Esophagus squamous epithelium (tissue), 5 donors: ENCODE measurements around the gene RRM2. TPM values are rescaled to one million over a fixed set of nuclear protein-coding genes. Genes with fewer than 3 reads are reported as not detected.

Experiments used
- DNase-seq: peaks from one replicate; lab custom pipeline; 2025; lab: John Stamatoyannopoulos, UW
- H3K27ac ChIP-seq, 4 donors: fragments of 200-600 bp; sonication (generic); one replicate each; pipeline ENCODE4 v1.5.1; 2016 to 2019; ENCODE audit warnings: mild to moderate bottlenecking in 1 of 4
- H3K27me3 ChIP-seq, 4 donors: fragments of 200-600 bp; sonication (generic); 1 replicate in 3 of 4; 2 replicates in 1 of 4; pipeline versions ENCODE4 v1.5.1 to v1.6.0; 2017 to 2021; ENCODE audit warnings: antibody characterized with exemption in 1 of 4
- H3K36me3 ChIP-seq, 3 donors: fragments of 200-600 bp; sonication (generic); one replicate each; pipeline ENCODE4 v1.5.1; 2016 to 2019
- H3K4me1 ChIP-seq, 3 donors: fragments of 200-600 bp; sonication (generic); one replicate each; pipeline ENCODE4 v1.5.1; 2017 to 2019
- H3K4me3 ChIP-seq, 4 donors: fragments of 200-600 bp; sonication (generic); 1 replicate in 3 of 4; 2 replicates in 1 of 4; pipeline ENCODE4 v1.5.1; 2016 to 2019; ENCODE audit warnings: mild to moderate bottlenecking in 2 of 4, moderate library complexity in 1 of 4
- H3K9me3 ChIP-seq, 3 donors: fragments of 200-600 bp; sonication (generic); one replicate each; pipeline ENCODE4 v1.5.1; 2016 to 2019
- CTCF ChIP-seq, 6 experiments: fragments of 450-650 bp in 4 of 6; fragments of 200-600 bp in 2 of 6; sonication (generic) in 2 of 6; IDR thresholded peaks; one replicate each; pipeline ENCODE4 v1.5.1; 2016 to 2019; ENCODE audit warnings: antibody characterized with exemption in 6 of 6, mild to moderate bottlenecking in 4 of 6, moderate library complexity in 4 of 6
- POLR2A ChIP-seq, 4 donors: fragments of 450-650 bp; IDR thresholded peaks; one replicate each; pipeline ENCODE4 v1.6.1; 2017; ENCODE audit warnings: antibody characterized with exemption in 4 of 4, mild to moderate bottlenecking in 4 of 4, moderate library complexity in 3 of 4
- WGBS, 2 donors: methylation state at CpG; one replicate each; pipeline ENCODE4 v1.1.5; 2018; 5-methylcytosine and 5-hydroxymethylcytosine counted together
- intact Hi-C: fragments of 100-400 bp; cut with DNase I; formaldehyde crosslinking; loops from one replicate; pipeline ENCODE4 v1.15.0; 2022
- total RNA-seq, 4 donors: library from RNA; depleted of rRNA; stranded (reverse); fragments of >200 nt; gene quantifications; one replicate each; pipeline ENCODE4 v1.1.0, GENCODE V29; 2016
- donor health status: DM: yes; HTN: yes; CAD: no.

RRM2 gene
- total RNA-seq, 4 donors from 2014 or later, result 16.2 to 65.1 (median 41.7) TPM

GRCh38 chr2:10151462-10151861 is 28.9 kb downstream of the RRM2 start:
- TF ChIP-seq CTCF (IDR thresholded peaks at IDR 0.05), result no peak
- TF ChIP-seq POLR2A (IDR thresholded peaks at IDR 0.05), result no peak
- intact Hi-C loops, result no loop called here
- WGBS, 2 donors, result 94 to 99% methylated on average over 2 to 5 of the region's 5 CpGs
- no peak for DNase-seq
- no peaks in the 10 kb centered on the region for H3K4me1 ChIP-seq
- H3K36me3 ChIP-seq, result no peaks in the 10 kb centered on the region
- H3K4me3 ChIP-seq, result no peak overlapping the region
- H3K9me3 ChIP-seq, result no peaks in the 10 kb centered on the region
- no peak overlapping the region for H3K27ac ChIP-seq
- no peaks in the 10 kb centered on the region for H3K27me3 ChIP-seq

GRCh38 chr2:10157293-10157692 is 34.8 kb downstream of the RRM2 start:
- no peak for DNase-seq
- WGBS, 2 donors, result 93 to 96% methylated on average over 4 of the region's 4 CpGs
- H3K9me3 ChIP-seq, result no peaks in the 10 kb centered on the region
- peaks cover 0 to 8% (median 0%) of the 10 kb centered on the region in 3 donors for H3K4me1 ChIP-seq
- intact Hi-C loops, result no loop called here
- H3K27me3 ChIP-seq, result no peaks in the 10 kb centered on the region
- H3K4me3 ChIP-seq, result no peak overlapping the region
- no peaks in the 10 kb centered on the region for H3K36me3 ChIP-seq
- H3K27ac ChIP-seq, result no peak overlapping the region
- TF ChIP-seq POLR2A (IDR thresholded peaks at IDR 0.05) (no peak), CTCF (IDR thresholded peaks at IDR 0.05) (no peak)

GRCh38 chr2:10158681-10159080 is 36.1 kb downstream of the RRM2 start:
- 75 to 87% methylated on average over 4 to 11 of the region's 11 CpGs for WGBS, 2 donors
- Histone ChIP-seq H3K4me1 (peaks cover 0 to 16% (median 0%) of the 10 kb centered on the region in 3 donors), H3K36me3 (no peaks in the 10 kb centered on the region), H3K9me3 (no peaks in the 10 kb centered on the region), H3K4me3 (no peak overlapping the region), H3K27me3 (no peaks in the 10 kb centered on the region), H3K27ac (no peak overlapping the region)
- intact Hi-C loops, result no loop called here
- TF ChIP-seq CTCF (IDR thresholded peaks at IDR 0.05), result no peak
- no peak for DNase-seq

- Histone ChIP-seq H3K4me1 (peaks cover 0 to 16% (median 0%) of the 10 kb centered on the region in 3 donors), H3K36me3 (no peaks in the 10 kb centered on the region), H3K9me3 (no peaks in the 10 kb centered on the region), H3K4me3 (no peak overlapping the region), H3K27ac (no peak overlapping the region), H3K27me3 (no peaks in the 10 kb centered on the region)
- TF ChIP-seq POLR2A (IDR thresholded peaks at IDR 0.05) (no peak), CTCF (IDR thresholded peaks at IDR 0.05) (no peak)
- intact Hi-C loops, result no loop called here
- no peak for DNase-seq
- WGBS, 2 donors, result 86 to 93% methylated on average over 3 of the region's 6 CpGs
These were observed 36.5 kb downstream of the RRM2 start for GRCh38 chr2:10159086-10159485.

- H3K27me3 ChIP-seq, result no peaks in the 10 kb centered on the region
- 65 to 74% methylated on average over 8 to 11 of the region's 11 CpGs for WGBS, 2 donors
These were observed 37.1 kb downstream of the RRM2 start for GRCh38 chr2:10159581-10160131.

More at GRCh38 chr2:10159581-10160131, 37.1 kb downstream of the RRM2 start:
- peaks cover 0 to 16% (median 0%) of the 10 kb centered on the region in 3 donors for H3K4me1 ChIP-seq
- intact Hi-C loops, result no loop called here
- H3K4me3 ChIP-seq, result no peak overlapping the region
- no peak for DNase-seq
- TF ChIP-seq CTCF (IDR thresholded peaks at IDR 0.05), result no peak
- no peak for TF ChIP-seq POLR2A (IDR thresholded peaks at IDR 0.05)
- no peaks in the 10 kb centered on the region for H3K9me3 ChIP-seq
- no peaks in the 10 kb centered on the region for H3K36me3 ChIP-seq
- no peak overlapping the region for H3K27ac ChIP-seq
